ENCODE results near the gene TRIP11.

DNA sequence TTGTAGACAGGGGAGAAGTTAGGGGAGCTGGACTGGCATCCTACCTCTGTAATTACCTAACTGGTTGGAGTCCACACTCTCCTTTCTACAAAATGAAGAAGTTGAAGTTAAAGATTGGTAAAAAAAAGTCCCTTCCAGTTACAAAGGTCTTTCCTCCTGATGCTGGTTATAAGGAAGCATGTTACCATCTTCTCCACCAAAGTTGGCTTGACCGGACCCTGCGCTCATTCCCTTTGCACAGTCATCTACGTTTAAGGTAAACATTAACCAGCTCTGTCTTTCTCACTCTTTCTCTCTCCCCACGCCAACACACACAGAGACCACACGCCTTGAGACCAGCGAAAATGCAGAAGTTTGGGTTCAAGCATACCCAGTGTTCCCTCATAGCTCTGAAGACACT lies 104.3 kb downstream of the TRIP11 start:
- TF ChIP-seq ZNF274 (IDR thresholded peaks at IDR 0.05; ENCODE audit: low read depth, low read length), result no peak
- TF ChIP-seq YY1 (IDR thresholded peaks at IDR 0.05; ENCODE audit: insufficient read depth, insufficient read length), result no peak
- TF ChIP-seq SUZ12 (IDR thresholded peaks at IDR 0.05; ENCODE audit: extremely low read depth, insufficient read depth, insufficient read length), result no peak
